Endothelial cell of umbilical vein (primary cell): ENCODE measurements around the gene NCKAP5. TPM values are rescaled to one million over a fixed set of nuclear protein-coding genes. Genes with fewer than 3 reads are reported as not detected.

Source experiments
- BruUV-seq: library from RNA; stranded (reverse); fragments of 400-500 nt; replicated peaks from 2 replicates; lab custom pipeline; 2021; lab: Mats Ljungman, UMichigan
- CTCF ChIA-PET: fragments of 300-600, 350-600 bp; sonication (Branson Sonifier 250); formaldehyde crosslinking; loops from one replicate; lab custom pipeline; 2021; ENCODE audit warnings: antibody characterized with exemption, inconsistent platforms; lab: Charles Lee
- POLR2A ChIA-PET: fragments of 300-600, 350-600 bp; sonication (Branson Sonifier 250); formaldehyde crosslinking; loops from one replicate; lab custom pipeline; 2021; ENCODE audit warnings: antibody characterized with exemption, inconsistent platforms; lab: Charles Lee
- DNase-seq: peaks from one replicate; pipeline ENCODE4 v3.0.0-alpha.2; 2011; ENCODE audit warnings: low read depth, low spot score
- FAIRE-seq: peaks from 2 replicates; lab custom pipeline; 2011; peaks lifted over from hg19 to GRCh38; lab: Jason Lieb, UNC
- H2AFZ ChIP-seq: 2 replicates; pipeline ENCODE4 v1.6.0; 2012; ENCODE audit warnings: low read depth, low read length, control low read depth, inconsistent platforms
- H3K27ac ChIP-seq: 2 replicates; pipeline ENCODE4 v1.5.1; 2011; ENCODE audit warnings: low read depth, mild to moderate bottlenecking, control low read depth, low read length, moderate library complexity; ENCODE audit not compliant: insufficient read depth
- H3K27me3 ChIP-seq, 2 experiments: 2 replicates each; pipeline versions ENCODE4 v1.6.0 to v1.6.1; 2011; ENCODE audit warnings: low read length in 2 of 2, mixed read lengths in 1 of 2; ENCODE audit not compliant: control insufficient read depth in 2 of 2, insufficient read depth in 2 of 2
- H3K36me3 ChIP-seq, 2 experiments: 2 replicates in 1 of 2; 3 replicates in 1 of 2; pipeline ENCODE4 v1.5.1; 2011; ENCODE audit warnings: low read length in 2 of 2, mild to moderate bottlenecking in 1 of 2, moderate library complexity in 1 of 2; ENCODE audit not compliant: control insufficient read depth in 2 of 2, insufficient read depth in 2 of 2; ENCODE audit errors: extremely low read depth in 1 of 2
- H3K4me1 ChIP-seq: 3 replicates; pipeline ENCODE4 v1.5.1; 2011; ENCODE audit warnings: mild to moderate bottlenecking, low read length; ENCODE audit not compliant: control insufficient read depth, insufficient read depth; ENCODE audit errors: extremely low read depth
- H3K4me2 ChIP-seq: 2 replicates; pipeline ENCODE4 v1.6.1; 2011; ENCODE audit warnings: low read length, control low read depth, mixed read lengths; ENCODE audit not compliant: insufficient read depth
- H3K4me3 ChIP-seq, 3 experiments: fragments of 200-600 bp in 1 of 3; sonication (generic), shearing (Covaris generic) in 1 of 3; replicated peaks in 1 of 3; 2 replicates each; pipeline ENCODE4 v1.5.1; 2011 to 2016; ENCODE audit warnings: control low read depth in 3 of 3, low read length in 3 of 3, mild to moderate bottlenecking in 2 of 3, inconsistent platforms in 1 of 3, low read depth in 1 of 3, moderate library complexity in 1 of 3; ENCODE audit not compliant: insufficient read depth in 1 of 3
- H3K79me2 ChIP-seq: 2 replicates; pipeline ENCODE4 v1.6.0; 2012; ENCODE audit warnings: low read length, inconsistent platforms; ENCODE audit not compliant: control insufficient read depth, insufficient read depth
- H3K9ac ChIP-seq: replicated peaks from 2 replicates; pipeline ENCODE3; 2011; ENCODE audit warnings: low read length, control low read depth; ENCODE audit not compliant: insufficient read depth; ENCODE audit errors: extremely low read depth
- H3K9me1 ChIP-seq: replicated peaks from 3 replicates; pipeline ENCODE4 v1.6.0; 2011; ENCODE audit warnings: mild to moderate bottlenecking, low read length; ENCODE audit not compliant: control insufficient read depth, insufficient read depth; ENCODE audit errors: extremely low read depth
- H3K9me3 ChIP-seq: replicated peaks from 2 replicates; pipeline ENCODE4 v1.5.1; 2012; ENCODE audit warnings: low read length, inconsistent platforms; ENCODE audit not compliant: control insufficient read depth, insufficient read depth
- H4K20me1 ChIP-seq: replicated peaks from 2 replicates; pipeline ENCODE3; 2011; ENCODE audit warnings: mild to moderate bottlenecking, low read length; ENCODE audit not compliant: control insufficient read depth, insufficient read depth; ENCODE audit errors: extremely low read depth
- EZH2 ChIP-seq: IDR thresholded peaks from 2 replicates; pipeline ENCODE4 v1.6.1; 2012; ENCODE audit warnings: borderline replicate concordance, low read depth, mild to moderate bottlenecking, moderate library complexity, low read length, inconsistent platforms; ENCODE audit not compliant: severe bottlenecking
- FOS ChIP-seq: IDR thresholded peaks from 2 replicates; pipeline ENCODE4 v1.6.1; 2011; ENCODE audit warnings: mild to moderate bottlenecking, low read length, moderate library complexity, borderline replicate concordance; ENCODE audit not compliant: insufficient read depth
- GATA2 ChIP-seq: IDR thresholded peaks from 2 replicates; pipeline ENCODE4 v1.7.0; 2011; ENCODE audit warnings: low read depth, mild to moderate bottlenecking, moderate library complexity, mixed read lengths, low read length; ENCODE audit not compliant: insufficient read length, insufficient read depth
- JUN ChIP-seq: IDR thresholded peaks from 2 replicates; pipeline ENCODE4 v1.6.1; 2011; ENCODE audit warnings: borderline replicate concordance, low read depth; ENCODE audit not compliant: insufficient read length, insufficient read depth
- MYC ChIP-seq: IDR thresholded peaks from one replicate; pipeline ENCODE4 v1.6.1; 2011; ENCODE audit warnings: mild to moderate bottlenecking, low read depth, low read length
- POLR2A ChIP-seq: IDR thresholded peaks from 2 replicates; pipeline ENCODE4 v1.6.1; 2012; ENCODE audit warnings: low read depth, mild to moderate bottlenecking, control low read depth, low read length
- POLR2AphosphoS5 ChIP-seq: IDR thresholded peaks from 2 replicates; pipeline ENCODE4 v1.6.1; 2012; ENCODE audit warnings: low read depth, mild to moderate bottlenecking, control low read depth, low read length, moderate library complexity; ENCODE audit not compliant: insufficient read depth
- dilution Hi-C: fragments of 300-500 bp; cut with MboI; formaldehyde crosslinking; loops from one replicate; pipeline ENCODE4 v1.15.0; 2019; ENCODE audit warnings: low sequenced_read_pairs; ENCODE audit not compliant: extremely low pct_ligation_motif_present
- intact Hi-C: fragments of 100-400 bp; cut with micrococcal nuclease; formaldehyde crosslinking; loops from one replicate; pipeline ENCODE4 v1.10.0; 2022
- polyA plus RNA-seq, 4 experiments: library from polyadenylated mRNA; depleted of rRNA in 3 of 4; stranded (reverse) in 3 of 4; unstranded in 1 of 4; fragments of >200 nt; gene quantifications; 2 replicates each; pipeline versions ENCODE4 v1.2.1 to v1.2.3, GENCODE V29; 2011 to 2012; ENCODE audit warnings: missing spikeins in 1 of 4
- total RNA-seq: library from RNA; stranded (reverse); gene quantifications from 2 replicates; pipeline ENCODE4 v1.2.3, GENCODE V29; 2021
- TF ChIP-seq, protein P1 (sequence below): IDR thresholded peaks from 2 replicates; pipeline ENCODE4 v1.6.1; 2011; ENCODE audit not compliant: insufficient read depth, insufficient read length
- TF ChIP-seq, protein P2 (sequence below), 2 donors: IDR thresholded peaks; 1 replicate in 1 of 2; 2 replicates in 1 of 2; pipeline ENCODE4 v1.5.1; 2011; ENCODE audit warnings: low read length in 2 of 2, mild to moderate bottlenecking in 2 of 2, moderate library complexity in 2 of 2, control low read depth in 1 of 2, inconsistent platforms in 1 of 2, low read depth in 1 of 2; ENCODE audit not compliant: insufficient read depth in 1 of 2; ENCODE audit errors: extremely low read depth in 1 of 2

Gene NCKAP5
- total and polyA plus RNA-seq, 2 donors (not counting 3 experiments of a cell fraction or from before 2014, with no cell fraction given) = 0.47 to 3.3 TPM

DNA sequence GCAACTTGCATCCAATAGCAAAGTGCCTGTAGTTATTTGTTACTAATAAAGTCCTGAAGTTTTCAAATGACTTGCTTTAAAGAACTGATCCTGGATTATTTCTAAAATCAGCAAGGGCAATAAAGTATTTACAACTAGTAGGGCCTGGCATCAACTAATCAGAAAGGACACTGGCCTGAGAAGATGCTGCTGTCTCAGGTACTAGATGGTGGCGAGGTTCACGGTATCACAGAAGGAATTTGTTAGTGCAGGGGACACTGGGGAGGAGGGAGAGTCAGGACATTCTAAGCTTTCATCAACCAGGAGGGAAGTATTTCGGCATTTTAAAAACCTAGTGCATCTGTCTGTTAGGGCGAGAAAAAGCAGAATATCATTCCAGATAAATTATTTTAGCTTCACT, 458.1 kb downstream of the NCKAP5 start:
- CTCF ChIA-PET = no interaction called here
- dilution Hi-C loops (no loop called here), intact Hi-C loops (no loop called here)
- no peaks in the 10 kb centered on the region for H4K20me1 ChIP-seq
- FAIRE-seq (no peak), DNase-seq (no peak)
- H3K9me3 ChIP-seq = no peaks in the 10 kb centered on the region
- no peaks in the 10 kb centered on the region for H3K9me1 ChIP-seq
- no peaks in the 10 kb centered on the region for H3K36me3 ChIP-seq
- POLR2A ChIA-PET = no interaction called here
- no peaks in the 10 kb centered on the region for H3K79me2 ChIP-seq
- no peak overlapping the region for H2AFZ ChIP-seq
- no peak overlapping the region for H3K9ac ChIP-seq
- TF ChIP-seq FOS (no peak), GATA2 (no peak), POLR2A (no peak), MYC (no peak)
- TF ChIP-seq, protein P1, sequence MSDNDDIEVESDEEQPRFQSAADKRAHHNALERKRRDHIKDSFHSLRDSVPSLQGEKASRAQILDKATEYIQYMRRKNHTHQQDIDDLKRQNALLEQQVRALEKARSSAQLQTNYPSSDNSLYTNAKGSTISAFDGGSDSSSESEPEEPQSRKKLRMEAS = no peak
- H3K4me3 ChIP-seq = no peak overlapping the region
- no peaks in the 10 kb centered on the region for H3K4me1 ChIP-seq
- no peak overlapping the region for H3K4me2 ChIP-seq
- no TSS peak for BruUV-seq
- no peaks in the 10 kb centered on the region for H3K27me3 ChIP-seq
- no peak overlapping the region for H3K27ac ChIP-seq

DNA sequence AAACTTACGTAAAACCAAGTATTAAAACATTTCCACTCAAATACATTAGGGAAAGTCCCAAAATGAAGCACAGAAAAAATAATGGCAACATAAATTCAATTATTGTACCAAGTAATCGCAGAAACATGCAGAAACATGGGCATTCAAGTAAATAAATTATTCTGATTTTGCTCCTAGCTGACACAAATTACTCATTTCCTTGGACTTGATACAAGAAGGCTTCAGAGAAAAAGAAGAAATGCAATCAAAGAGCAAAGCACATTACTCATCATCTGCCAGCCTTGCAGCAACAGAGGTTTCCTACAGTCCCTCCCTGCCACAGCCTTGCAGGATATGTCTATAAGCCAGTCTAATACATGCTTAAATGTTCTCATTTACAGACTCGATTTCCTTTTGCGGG, 458.5 kb downstream of the NCKAP5 start:
- no peak for DNase-seq
- Histone ChIP-seq H2AFZ (no peak overlapping the region), H3K79me2 (no peaks in the 10 kb centered on the region), H3K27me3 (no peaks in the 10 kb centered on the region), H3K4me3 (no peak overlapping the region), H3K4me1 (no peaks in the 10 kb centered on the region), H4K20me1 (no peaks in the 10 kb centered on the region), H3K9ac (no peak overlapping the region), H3K36me3 (no peaks in the 10 kb centered on the region), H3K9me3 (no peaks in the 10 kb centered on the region), H3K27ac (no peak overlapping the region), H3K9me1 (no peaks in the 10 kb centered on the region), H3K4me2 (no peak overlapping the region)
- ChIA-PET POLR2A (no interaction called here), CTCF (no interaction called here)
- intact Hi-C loops = no loop called here
- BruUV-seq = no TSS peak
- FAIRE-seq = no peak
- TF ChIP-seq POLR2AphosphoS5 = no peak
- TF ChIP-seq POLR2A = no peak
- no peak for TF ChIP-seq GATA2
- TF ChIP-seq EZH2 = no peak
- TF ChIP-seq, protein P1 = no peak
- no peak for TF ChIP-seq JUN
- no peak for TF ChIP-seq FOS
- TF ChIP-seq, protein P2, sequence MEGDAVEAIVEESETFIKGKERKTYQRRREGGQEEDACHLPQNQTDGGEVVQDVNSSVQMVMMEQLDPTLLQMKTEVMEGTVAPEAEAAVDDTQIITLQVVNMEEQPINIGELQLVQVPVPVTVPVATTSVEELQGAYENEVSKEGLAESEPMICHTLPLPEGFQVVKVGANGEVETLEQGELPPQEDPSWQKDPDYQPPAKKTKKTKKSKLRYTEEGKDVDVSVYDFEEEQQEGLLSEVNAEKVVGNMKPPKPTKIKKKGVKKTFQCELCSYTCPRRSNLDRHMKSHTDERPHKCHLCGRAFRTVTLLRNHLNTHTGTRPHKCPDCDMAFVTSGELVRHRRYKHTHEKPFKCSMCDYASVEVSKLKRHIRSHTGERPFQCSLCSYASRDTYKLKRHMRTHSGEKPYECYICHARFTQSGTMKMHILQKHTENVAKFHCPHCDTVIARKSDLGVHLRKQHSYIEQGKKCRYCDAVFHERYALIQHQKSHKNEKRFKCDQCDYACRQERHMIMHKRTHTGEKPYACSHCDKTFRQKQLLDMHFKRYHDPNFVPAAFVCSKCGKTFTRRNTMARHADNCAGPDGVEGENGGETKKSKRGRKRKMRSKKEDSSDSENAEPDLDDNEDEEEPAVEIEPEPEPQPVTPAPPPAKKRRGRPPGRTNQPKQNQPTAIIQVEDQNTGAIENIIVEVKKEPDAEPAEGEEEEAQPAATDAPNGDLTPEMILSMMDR (IDR thresholded peaks at IDR 0.05; ENCODE audit: extremely low read depth in 1 of 2, insufficient read depth in 1 of 2, low read depth in 1 of 2, low read length in 2 of 2) = no peak
- no peak for TF ChIP-seq MYC
- dilution Hi-C loops = no loop called here
